Thoracic aorta (tissue), 2 donors: ENCODE results near the gene SRSF11. TPM values are rescaled to one million over a fixed set of nuclear protein-coding genes. Genes with fewer than 3 reads are reported as not detected.
"Not testable (repeated sequence)": the region's sequence is repeated elsewhere in the genome, so short reads cannot be mapped to it uniquely, and the experiment has no call there.

Experiments
- ATAC-seq: fragments of 150-250 bp; one replicate; pipeline ENCODE4 v1.8.0; 2017; ENCODE audit warnings: low read depth; ENCODE audit not compliant: insufficient number of reproducible peaks, low FRiP score
- DNase-seq: peaks from one replicate; pipeline ENCODE4 v3.0.0-alpha.2; 2020; ENCODE audit warnings: low spot score
- H3K27ac ChIP-seq, 2 donors: fragments of 200-600 bp; sonication (generic); 1 replicate in 1 of 2; 2 replicates in 1 of 2; pipeline ENCODE4 v1.5.1; 2016; ENCODE audit warnings: mild to moderate bottlenecking in 2 of 2, moderate library complexity in 2 of 2
- H3K27me3 ChIP-seq: fragments of 200-600 bp; sonication (generic); replicated peaks from 2 replicates; pipeline ENCODE4 v1.6.0; 2016; ENCODE audit warnings: mild to moderate bottlenecking; ENCODE audit not compliant: insufficient read depth
- H3K36me3 ChIP-seq: fragments of 200-600 bp; sonication (generic); one replicate; pipeline ENCODE4 v1.5.1; 2016
- H3K4me1 ChIP-seq, 2 donors: fragments of 200-600 bp; sonication (generic); 1 replicate in 1 of 2; 2 replicates in 1 of 2; pipeline versions ENCODE4 v1.5.1 to v1.6.0; 2016; ENCODE audit warnings: low read depth in 2 of 2, mild to moderate bottlenecking in 1 of 2; ENCODE audit not compliant: control insufficient read depth in 1 of 2
- H3K4me3 ChIP-seq: fragments of 200-600 bp; sonication (generic); 2 replicates; pipeline ENCODE4 v1.5.1; 2016; ENCODE audit warnings: mild to moderate bottlenecking
- H3K9me3 ChIP-seq: fragments of 200-600 bp; sonication (generic); 2 replicates; pipeline ENCODE4 v1.5.1; 2016
- total RNA-seq, 2 donors: library from RNA; depleted of rRNA; stranded (reverse); fragments of >200 nt; gene quantifications; one replicate each; pipeline versions ENCODE4 v1.1.0 to v1.2.3, GENCODE V29; 2016
- TF ChIP-seq, protein P1 (sequence below): fragments of 200-600 bp; sonication (generic); IDR thresholded peaks from one replicate; pipeline ENCODE4 v1.5.1; 2019; ENCODE audit warnings: antibody characterized with exemption

SRSF11 gene
- total RNA-seq, 2 donors from 2014 or later, result 146 to 282 TPM

GRCh38 chr1:70204139-70204538 lies 17.0 kb upstream of the SRSF11 start:
- TF ChIP-seq, protein P1, sequence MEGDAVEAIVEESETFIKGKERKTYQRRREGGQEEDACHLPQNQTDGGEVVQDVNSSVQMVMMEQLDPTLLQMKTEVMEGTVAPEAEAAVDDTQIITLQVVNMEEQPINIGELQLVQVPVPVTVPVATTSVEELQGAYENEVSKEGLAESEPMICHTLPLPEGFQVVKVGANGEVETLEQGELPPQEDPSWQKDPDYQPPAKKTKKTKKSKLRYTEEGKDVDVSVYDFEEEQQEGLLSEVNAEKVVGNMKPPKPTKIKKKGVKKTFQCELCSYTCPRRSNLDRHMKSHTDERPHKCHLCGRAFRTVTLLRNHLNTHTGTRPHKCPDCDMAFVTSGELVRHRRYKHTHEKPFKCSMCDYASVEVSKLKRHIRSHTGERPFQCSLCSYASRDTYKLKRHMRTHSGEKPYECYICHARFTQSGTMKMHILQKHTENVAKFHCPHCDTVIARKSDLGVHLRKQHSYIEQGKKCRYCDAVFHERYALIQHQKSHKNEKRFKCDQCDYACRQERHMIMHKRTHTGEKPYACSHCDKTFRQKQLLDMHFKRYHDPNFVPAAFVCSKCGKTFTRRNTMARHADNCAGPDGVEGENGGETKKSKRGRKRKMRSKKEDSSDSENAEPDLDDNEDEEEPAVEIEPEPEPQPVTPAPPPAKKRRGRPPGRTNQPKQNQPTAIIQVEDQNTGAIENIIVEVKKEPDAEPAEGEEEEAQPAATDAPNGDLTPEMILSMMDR, result no peak
- ATAC-seq, result no peak
- Histone ChIP-seq H3K4me3 (peak overlapping the region; percentile 79), H3K27ac (no peak overlapping the region), H3K4me1 (peaks cover 28 to 46% of the 10 kb centered on the region in 2 donors), H3K9me3 (no peaks in the 10 kb centered on the region), H3K27me3 (no peaks in the 10 kb centered on the region), H3K36me3 (no peaks in the 10 kb centered on the region)
- DNase-seq, result no peak

DNA sequence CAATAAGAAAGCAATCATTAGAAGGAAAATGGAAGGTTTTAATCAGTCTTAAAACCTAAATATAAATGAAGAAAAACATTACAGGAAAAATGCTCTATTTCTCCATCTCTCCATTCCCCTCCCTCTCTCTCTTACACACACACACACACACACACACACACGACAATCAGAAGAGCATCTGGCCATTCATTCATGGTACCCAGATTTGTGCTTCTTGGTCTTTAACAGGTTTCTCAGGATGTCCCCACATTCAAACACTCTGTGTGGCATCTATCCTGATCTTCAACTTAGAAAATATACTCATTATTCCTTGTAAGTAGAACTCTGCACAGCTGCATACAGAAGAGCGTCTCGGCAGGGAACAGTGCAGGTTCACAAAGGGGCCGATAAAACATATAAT lies 16.6 kb upstream of the SRSF11 start:
- H3K27me3 ChIP-seq, result no peaks in the 10 kb centered on the region
- H3K27ac ChIP-seq, result peak overlapping the region in 1 of 2 donors; percentile 92
- peaks cover 28 to 46% of the 10 kb centered on the region in 2 donors for H3K4me1 ChIP-seq
- H3K9me3 ChIP-seq, result no peaks in the 10 kb centered on the region
- H3K36me3 ChIP-seq, result no peaks in the 10 kb centered on the region
- peak overlapping the region; percentile 79 for H3K4me3 ChIP-seq
- TF ChIP-seq, protein P1, result no peak
- no peak for DNase-seq
- ATAC-seq, result no peak

GRCh38 chr1:70205071-70205433 lies 16.1 kb upstream of the SRSF11 start:
- TF ChIP-seq, protein P1, result no peak
- H3K27me3 ChIP-seq, result no peaks in the 10 kb centered on the region
- no peaks in the 10 kb centered on the region for H3K9me3 ChIP-seq
- H3K4me3 ChIP-seq, result peak overlapping the region; percentile 79
- peaks cover 30 to 50% of the 10 kb centered on the region in 2 donors for H3K4me1 ChIP-seq
- DNase-seq, result no peak
- no peaks in the 10 kb centered on the region for H3K36me3 ChIP-seq
- ATAC-seq, result no peak
- peak overlapping the region; percentile 92 to 96 for H3K27ac ChIP-seq

DNA sequence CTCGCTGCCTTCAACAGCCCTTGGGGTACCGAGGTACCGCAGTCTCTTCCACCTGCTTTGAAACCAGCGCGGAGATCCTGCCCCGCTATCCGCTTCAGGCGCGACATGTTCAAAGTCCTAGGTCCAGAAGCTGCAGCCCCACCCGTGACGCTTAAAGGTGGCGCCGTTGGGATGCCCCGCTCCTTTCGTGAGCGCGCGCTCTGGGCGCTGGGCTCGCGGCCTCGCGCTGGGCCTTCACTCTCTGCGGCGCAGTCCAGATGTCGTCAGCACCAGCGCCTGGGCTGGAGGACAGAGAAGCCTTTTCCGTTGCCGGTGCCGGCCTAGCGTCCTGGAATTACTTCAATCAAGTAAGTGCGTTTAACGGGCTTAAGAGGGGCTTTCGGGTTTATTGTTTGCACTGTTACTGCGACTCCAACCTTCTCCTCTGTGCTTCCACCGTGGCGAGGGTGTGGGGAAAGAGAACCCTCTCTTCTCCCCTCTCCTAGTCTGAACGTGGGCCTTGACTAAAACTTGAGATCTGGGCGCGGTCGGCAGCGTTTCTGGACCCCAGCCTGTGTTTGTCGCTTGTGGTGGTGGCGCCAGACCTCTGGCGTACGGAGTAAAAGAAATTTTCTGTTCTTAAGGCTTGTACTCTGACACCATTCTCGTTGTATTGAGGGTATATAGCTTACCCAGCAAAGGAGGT lies 15.6 kb upstream of the SRSF11 start, which contains the start of gene LRRC40:
LRRC40 (minus strand) TSS at position 146 of the 685 bp plus-strand sequence; CDS start at position 107, 39 bp downstream.
- Histone ChIP-seq H3K27me3 (no peaks in the 10 kb centered on the region), H3K4me1 (peaks cover 35 to 55% of the 10 kb centered on the region in 2 donors), H3K27ac (peak within 1 kb of the TSS; percentile 92 to 96), H3K4me3 (peak within 1 kb of the TSS; percentile 79), H3K36me3 (no peaks in the 10 kb centered on the region), H3K9me3 (no peaks in the 10 kb centered on the region)
- DNase-seq (peak; percentile 77), ATAC-seq (peak; percentile 94)
- TF ChIP-seq, protein P1, result no peak

GRCh38 chr1:70206833-70207232 lies 14.3 kb upstream of the SRSF11 start:
- H3K36me3 ChIP-seq, H3K9me3 ChIP-seq, H3K27me3 ChIP-seq, DNase-seq, ATAC-seq: not testable (repeated sequence)
- Histone ChIP-seq H3K4me3 (peak overlapping the region; percentile 79), H3K4me1 (peaks cover 36 to 55% of the 10 kb centered on the region in 2 donors), H3K27ac (peak overlapping the region; percentile 92 to 96)
